NCI-H2029 (cell line): ENCODE measurements around the gene KCNJ5.

Experiments used
- DNase-seq: peaks from one replicate; lab custom pipeline; 2025; lab: John Stamatoyannopoulos, UW

The KCNJ5 gene

GRCh38 chr11:128890543-128891368 lies at the start of gene KCNJ5:
Gene KCNJ5 (plus strand): TSS chr11:128891356. CDS start chr11:128911274, 19,918 bp downstream.
- no peak for DNase-seq

GRCh38 chr11:128841461-128842072 lies 49.6 kb upstream of the KCNJ5 start:
- DNase-seq = no peak

GRCh38 chr11:128843198-128843785 lies 47.9 kb upstream of the KCNJ5 start:
- DNase-seq = no peak

- no peak for DNase-seq
These were observed 45.8 kb upstream of the KCNJ5 start for GRCh38 chr11:128845334-128845780.

GRCh38 chr11:128846985-128847384 lies 44.2 kb upstream of the KCNJ5 start:
- DNase-seq = no peak

GRCh38 chr11:128848815-128849455 lies 42.2 kb upstream of the KCNJ5 start:
- no peak for DNase-seq

GRCh38 chr11:128852327-128853023 lies 38.7 kb upstream of the KCNJ5 start:
- DNase-seq = no peak

- DNase-seq = no peak
These were observed 37.6 kb upstream of the KCNJ5 start for GRCh38 chr11:128853559-128853958.

- no peak for DNase-seq
These were observed 36.3 kb upstream of the KCNJ5 start for GRCh38 chr11:128854841-128855240.

- DNase-seq = no peak
These were observed 34.9 kb upstream of the KCNJ5 start for GRCh38 chr11:128856241-128856640.

GRCh38 chr11:128857341-128857740 lies 33.8 kb upstream of the KCNJ5 start:
- DNase-seq = no peak

GRCh38 chr11:128859563-128860441 lies 31.4 kb upstream of the KCNJ5 start:
- DNase-seq = no peak

- DNase-seq = no peak
These were observed 30.4 kb upstream of the KCNJ5 start for GRCh38 chr11:128860571-128861361.

- DNase-seq = no peak
These were observed 28.8 kb upstream of the KCNJ5 start for GRCh38 chr11:128862406-128862805.

- no peak for DNase-seq
These were observed 28.1 kb upstream of the KCNJ5 start for GRCh38 chr11:128862908-128863660.

GRCh38 chr11:128865490-128865889 lies 25.7 kb upstream of the KCNJ5 start:
- no peak for DNase-seq

- no peak for DNase-seq
These were observed 23.9 kb upstream of the KCNJ5 start, which contains the start of gene KCNJ1 for GRCh38 chr11:128867277-128867676. Gene KCNJ1 (minus strand): TSS chr11:128867296. CDS start chr11:128840243, 27,053 bp downstream.

- no peak for DNase-seq
These were observed 22.1 kb upstream of the KCNJ5 start for GRCh38 chr11:128868841-128869671.
